Left hindlimb (tissue), 1 donor: ENCODE data around the gene YIF1A.
A peak's percentile ranks its signal among the peaks of the same experiment; 100 is the strongest.
"Not testable (repeated sequence)": the region's sequence is repeated elsewhere in the genome, so short reads cannot be mapped to it uniquely, and the experiment has no call there.

Experiments used
- DNase-seq: peaks from one replicate; pipeline ENCODE4 v3.0.0-alpha.2; 2018

The YIF1A gene

DNA sequence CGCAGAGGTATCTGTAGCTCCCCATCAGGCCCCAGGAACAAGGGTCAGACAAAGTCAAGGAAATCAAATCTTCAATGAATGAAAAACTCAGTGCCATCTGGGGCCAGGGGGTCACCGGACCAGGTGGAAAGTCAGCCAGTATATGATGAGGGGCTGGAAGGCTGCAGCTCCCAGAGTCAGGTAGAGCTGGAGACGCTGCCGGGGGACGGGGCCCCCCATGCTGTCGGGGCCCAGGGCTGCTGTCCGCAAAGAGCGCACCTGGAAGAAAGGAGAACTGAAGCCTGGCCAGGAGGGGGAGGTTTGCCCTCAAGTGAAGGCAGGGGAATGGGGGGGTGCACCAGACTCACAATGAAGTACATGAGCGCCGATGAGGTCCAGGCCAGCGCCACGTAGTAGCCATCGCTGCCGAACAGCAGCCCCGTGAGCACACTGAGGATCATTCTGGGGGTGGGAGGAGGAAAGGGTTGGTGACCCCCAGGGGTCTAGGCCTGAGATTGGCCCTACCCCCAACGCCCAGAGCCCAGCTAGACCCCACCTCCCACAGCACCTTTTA lies 4.3 kb downstream of the YIF1A start:
- DNase-seq, result peak; percentile 27

DNA sequence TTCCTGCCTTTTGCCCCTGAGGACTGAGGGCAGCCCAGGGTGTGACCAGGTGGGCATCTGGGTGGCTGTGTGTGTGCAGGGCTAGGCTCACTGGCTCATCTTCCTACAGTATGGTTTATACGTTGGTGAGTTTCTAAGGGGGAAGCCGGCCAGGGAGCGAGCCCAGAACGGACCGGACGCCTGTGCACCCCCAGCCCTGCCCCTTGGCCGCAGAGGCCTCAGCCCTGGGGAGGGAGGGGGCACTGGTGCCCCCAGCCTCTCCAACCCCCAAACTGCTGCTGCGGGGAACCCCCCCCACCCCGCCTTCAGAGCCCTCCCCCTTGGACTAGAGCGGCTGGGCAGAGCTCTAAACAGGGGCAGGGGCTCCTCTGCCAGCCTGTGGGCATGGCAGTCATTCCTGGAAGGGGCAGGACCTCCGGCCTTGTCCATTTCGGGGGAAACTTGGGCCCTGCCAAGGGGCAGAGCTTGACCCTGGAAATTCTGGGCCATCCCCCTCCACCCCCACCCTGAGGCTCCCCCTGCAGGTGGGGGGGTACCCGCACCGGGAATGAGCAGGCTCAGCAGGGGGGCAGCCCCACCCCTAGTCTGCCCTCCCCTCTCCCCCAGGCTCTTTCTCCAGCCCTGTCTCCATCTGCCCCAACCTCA lies 5.4 kb downstream of the YIF1A start:
- no peak for DNase-seq

DNA sequence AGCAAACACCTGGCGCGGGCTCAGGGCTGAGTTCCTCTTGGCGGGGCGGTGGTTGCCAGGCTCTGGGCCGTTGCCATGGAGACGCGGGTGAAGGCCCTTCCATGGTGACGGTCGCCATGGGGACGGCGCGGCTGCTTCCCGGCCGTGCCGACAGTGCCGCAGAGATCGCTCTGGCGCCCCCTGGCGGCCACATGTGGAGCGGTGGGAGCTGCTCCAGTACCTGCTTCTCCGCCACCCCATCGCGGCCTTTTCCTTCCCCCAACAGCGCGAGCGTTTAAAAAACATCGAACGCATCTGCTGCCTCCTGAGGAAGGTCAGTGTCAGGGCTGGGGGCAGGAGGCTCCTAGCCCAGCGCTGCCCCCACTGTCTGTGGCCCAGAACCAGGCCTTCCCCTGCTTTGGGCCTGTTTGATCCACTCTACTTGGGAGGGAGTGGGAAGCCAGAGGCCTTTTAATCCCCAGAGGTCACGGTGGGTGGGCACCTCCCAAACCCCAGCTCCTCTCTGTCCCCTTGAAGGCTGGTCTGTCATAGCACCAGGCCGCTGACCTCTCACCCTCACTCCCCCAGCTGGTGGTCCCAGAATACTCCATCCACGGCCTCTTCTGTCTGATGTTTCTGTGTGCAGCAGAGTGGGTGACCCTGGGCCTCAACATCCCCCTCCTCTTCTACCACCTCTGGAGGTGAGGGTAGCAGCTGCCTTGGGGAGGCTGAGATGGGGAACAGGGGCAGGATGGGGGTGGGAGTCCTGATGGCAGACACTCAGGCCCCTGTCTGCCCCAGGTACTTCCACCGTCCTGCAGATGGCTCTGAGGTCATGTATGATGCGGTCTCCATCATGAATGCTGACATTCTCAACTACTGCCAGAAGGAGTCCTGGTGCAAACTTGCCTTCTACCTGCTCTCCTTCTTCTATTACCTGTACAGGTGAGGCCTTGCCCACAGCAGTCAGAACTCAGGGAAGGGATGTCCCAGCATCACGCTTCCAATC lies 6.2 kb downstream of the YIF1A start:
- peak; percentile 97 for DNase-seq

DNA sequence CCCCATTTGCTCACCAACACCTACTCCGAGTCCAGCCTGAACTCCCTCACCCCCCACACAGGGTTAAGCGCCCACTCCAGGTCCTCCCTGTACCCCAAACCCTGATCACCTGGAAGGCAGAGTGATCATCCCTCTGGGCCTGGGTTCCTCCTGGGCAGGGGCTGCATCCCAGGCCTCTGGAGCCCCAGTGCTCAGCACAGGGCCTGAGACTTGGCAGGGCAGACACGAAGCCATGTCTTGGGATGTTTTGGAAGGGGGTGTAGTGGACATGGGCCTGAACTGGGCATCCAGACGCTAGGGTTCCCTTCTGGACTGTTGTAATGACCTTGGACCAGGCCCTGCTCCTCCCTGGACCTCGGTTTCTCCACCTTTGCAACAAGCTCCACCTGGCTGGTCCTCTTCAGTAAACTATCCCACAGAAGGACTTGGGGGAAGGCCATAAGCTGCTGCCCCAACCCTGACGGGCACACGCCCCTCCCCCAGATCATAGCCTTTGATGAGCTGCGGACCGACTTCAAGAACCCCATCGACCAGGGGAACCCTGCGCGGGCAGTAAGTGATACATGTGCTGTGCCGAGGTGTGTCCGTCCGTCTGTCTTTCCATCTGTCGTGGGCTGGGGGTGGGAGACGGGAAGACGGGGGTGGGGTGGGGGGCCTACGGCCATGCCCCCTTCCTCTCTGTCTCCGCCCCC lies 7.0 kb downstream of the YIF1A start:
- peak; percentile 28 for DNase-seq

DNA sequence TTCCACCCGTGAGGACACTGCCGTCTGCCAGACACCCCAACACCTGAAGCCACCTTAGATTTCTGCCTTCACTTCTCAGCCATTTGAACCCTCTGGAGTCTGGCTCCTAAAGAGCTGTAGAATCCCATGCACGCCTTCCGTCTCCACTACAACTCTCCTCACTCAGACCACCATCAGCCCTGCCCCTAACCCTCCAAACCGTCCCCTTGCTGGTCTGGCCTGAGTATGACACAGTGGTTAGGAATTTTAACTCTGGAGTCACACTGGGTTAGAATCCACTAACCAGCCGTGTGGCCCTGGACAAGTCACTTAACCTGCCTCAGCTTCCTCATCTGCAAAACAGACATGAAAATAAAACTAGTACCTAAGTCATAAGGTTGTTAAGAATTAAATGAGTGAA lies 7.9 kb downstream of the YIF1A start:
- DNase-seq, result no peak

DNA sequence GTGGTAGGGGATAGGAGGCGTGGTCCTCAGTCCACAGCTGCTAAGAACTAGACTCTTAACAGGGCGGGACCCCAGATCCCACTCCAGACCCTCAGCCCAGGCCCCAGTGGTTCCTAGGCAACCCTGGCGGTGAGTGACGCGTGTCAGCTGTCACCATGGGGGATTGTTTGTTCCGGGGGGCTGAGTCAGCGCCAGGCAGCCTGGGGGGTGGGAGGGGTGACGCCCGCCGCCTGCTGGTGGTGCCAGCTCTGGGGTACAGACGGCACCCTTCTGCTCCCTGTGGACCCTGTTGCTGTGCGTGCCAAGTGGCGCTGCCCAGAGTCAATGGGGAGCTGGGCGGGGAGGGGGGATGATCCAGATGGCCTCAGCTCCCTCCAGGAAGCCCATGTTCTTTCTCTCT lies 8.5 kb downstream of the YIF1A start:
- peak; percentile 53 for DNase-seq

DNA sequence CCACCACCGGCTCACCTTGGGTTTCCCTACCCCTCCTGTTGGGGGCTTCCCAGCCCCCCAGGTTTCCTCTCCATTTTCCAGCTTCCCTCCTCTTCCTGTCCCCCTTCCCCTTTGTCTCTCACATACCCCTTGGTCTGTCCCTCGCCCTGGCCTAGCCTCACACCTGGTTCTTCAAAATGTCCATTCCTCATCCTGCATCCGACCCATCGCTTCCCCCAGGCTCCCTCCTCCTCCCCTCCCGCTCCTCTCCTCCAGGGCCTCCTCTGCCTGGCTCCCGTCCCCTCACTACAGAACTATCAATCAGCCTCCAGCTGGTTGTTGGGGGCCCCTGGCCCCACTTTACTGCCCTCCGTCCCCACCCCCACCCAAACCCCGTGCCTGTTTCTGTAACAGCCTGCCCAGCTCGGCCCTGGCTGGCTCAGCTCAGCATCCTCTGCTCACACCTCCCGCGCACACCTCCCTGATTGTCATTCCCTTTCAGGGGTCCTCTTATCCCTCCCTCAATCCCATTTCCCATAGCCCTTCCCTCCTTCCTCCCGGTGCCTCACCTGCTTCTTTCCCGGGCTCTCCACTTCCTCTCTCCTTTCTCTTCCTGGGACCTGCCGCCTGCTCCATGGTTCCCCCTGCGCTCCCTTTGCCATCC lies 9.7 kb downstream of the YIF1A start:
- DNase-seq, result no peak

DNA sequence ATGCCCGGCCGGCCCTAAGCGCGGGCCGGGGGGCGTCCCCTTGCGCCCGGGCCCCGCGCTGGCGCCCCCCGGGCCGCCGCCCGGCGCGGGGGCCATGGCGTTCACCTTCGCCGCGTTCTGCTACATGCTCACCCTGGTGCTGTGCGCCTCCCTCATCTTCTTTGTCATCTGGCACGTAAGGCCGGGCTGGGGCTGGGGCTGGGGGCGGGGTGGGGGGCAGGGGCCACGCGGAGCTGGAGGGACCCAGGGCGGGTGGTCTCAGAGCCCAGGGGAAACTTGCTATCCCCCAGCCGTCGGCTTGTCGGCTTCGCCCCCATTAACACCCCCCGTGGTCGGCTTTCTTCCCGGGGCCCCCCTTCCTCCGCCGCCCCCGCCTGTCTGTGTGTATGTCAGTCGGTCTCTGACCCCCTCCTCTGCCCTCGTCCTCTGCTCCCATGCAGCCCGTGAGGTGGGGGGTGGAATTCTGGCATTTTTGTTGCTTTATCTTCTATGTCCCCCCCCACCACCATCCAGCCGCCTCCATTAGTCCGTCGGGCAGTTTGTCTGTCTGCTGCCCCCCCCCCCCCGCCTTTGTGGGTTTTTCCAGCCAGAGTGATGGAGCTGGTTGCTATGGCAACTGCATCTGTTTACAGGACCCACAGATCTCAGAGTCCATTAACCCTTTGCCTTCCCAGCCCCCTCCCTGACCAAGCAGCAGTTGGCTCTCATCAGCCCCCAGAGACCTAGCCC lies 10.4 kb downstream of the YIF1A start:
- DNase-seq, result no peak

DNA sequence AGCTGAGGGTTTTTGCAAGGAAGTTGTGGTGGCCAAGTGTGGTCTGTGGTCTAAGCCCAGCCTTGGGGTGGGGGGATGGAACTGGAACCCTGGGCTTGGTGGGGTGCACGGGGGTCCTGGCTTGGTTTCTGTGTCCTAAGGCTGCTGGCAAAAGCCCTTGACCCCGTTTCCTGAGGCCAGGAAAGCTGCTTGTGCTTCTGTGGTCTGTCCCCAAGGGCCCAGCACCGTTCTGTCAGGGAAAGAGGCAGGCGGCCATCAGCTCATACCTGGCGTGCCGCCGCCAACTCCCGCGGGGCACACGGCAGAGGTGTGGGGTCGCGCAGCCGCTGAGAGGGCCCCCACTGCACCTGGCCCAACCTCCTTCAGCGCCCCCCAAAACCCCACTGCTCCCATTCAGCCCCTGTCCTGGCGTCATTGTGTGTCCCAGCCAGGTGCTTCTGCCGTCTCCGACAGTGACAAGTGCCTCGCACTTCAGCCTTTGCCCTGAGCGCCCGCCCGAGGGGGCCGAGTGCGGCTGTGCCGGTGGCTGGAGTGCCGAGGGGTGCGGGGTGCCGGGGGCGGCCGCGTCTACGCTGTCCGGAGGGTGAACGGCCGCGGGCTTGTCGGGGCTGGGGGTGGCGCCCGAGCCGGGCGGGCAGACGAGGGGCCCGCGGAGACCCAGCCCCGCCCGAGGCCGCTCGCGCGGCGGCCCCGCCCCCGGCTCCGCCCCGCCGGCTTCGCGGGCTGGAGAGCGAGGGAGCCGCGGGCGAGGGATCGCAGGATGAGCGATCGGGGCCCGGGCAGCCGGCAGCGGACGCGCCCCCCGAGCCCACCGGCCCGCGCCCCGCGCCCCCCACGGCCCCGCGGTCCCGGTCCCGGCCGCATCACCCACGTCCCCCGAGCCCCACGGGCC lies 11.2 kb downstream of the YIF1A start, which contains the start of gene CNIH2:
Gene CNIH2 (plus strand): TSS at position 705 of the 892 bp plus-strand sequence. CDS start 282 bp downstream, outside the sequence.
- DNase-seq, result no peak

DNA sequence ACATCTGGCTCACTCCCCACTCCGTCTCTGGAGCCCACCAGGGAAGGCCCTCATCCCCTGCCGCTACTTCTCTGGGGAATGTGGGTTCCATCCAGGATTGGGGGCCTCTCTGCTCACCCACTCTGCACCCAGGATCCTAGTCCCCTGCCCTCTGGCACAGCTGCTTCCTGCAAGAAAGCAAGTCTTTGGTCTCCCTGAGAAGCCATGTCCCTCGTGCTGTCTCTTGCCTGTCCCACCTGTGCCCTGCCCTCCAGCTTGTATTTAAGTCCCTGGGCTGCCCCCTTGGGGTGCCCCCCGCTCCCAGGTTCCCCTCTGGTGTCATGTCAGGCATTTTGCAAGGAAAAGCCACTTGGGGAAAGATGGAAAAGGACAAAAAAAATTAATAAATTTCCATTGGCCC lies 11.9 kb downstream of the YIF1A start:
- not testable (repeated sequence) for DNase-seq

DNA sequence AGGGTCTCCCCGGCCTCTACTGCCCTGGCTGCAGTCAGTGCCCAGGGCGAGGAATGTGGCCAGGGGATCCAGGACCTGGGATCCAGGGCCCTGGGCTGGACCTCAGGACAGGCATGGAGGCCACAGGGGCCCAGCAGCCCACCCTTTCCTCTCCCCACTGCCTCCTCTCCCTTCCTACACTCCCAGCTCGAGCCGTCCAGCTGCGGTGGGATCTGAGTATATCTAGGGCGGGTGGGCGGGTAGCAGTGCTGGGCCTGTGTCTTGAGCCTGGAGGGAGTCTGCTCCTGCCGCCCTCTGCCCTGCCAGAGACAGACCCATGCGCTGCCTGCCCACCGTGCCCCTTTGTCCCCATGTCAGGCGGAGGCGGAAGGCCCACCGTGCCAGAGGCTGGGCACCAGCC lies 12.3 kb downstream of the YIF1A start:
- DNase-seq, result not testable (repeated sequence)

DNA sequence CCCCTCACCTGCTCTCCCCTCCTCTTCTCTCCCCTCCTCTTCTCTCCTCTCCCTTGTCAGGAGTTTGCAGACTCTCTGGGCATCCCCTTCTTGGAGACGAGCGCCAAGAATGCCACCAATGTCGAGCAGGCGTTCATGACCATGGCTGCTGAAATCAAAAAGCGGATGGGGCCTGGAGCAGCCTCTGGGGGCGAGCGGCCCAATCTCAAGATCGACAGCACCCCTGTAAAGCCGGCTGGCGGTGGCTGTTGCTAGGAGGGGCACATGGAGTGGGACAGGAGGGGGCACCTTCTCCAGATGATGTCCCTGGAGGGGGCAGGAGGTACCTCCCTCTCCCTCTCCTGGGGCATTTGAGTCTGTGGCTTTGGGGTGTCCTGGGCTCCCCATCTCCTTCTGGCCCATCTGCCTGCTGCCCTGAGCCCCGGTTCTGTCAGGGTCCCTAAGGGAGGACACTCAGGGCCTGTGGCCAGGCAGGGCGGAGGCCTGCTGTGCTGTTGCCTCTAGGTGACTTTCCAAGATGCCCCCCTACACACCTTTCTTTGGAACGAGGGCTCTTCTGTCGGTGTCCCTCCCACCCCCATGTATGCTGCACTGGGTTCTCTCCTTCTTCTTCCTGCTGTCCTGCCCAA lies 12.8 kb downstream of the YIF1A start:
- no peak for DNase-seq

DNA sequence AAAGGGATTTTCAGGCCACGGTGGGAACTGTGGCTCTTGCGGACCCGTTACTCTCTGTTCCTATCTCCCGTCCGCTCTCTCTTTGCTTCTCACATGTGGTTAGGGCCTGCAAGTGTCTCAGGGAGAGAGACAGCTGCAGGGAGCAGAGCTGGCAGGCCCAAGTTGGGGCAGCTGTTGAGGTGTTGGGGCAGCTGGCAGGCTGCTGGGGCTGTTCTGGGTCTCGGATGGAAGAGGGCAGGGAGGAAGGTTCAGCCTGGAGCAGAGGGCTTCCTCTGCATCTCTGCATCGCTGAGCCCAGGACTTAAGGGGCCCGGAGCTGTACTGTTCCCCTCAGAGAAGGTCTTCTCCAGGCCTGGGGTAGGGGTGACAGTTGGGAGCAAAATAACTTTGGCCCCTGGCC lies 13.5 kb downstream of the YIF1A start:
- DNase-seq, result no peak

DNA sequence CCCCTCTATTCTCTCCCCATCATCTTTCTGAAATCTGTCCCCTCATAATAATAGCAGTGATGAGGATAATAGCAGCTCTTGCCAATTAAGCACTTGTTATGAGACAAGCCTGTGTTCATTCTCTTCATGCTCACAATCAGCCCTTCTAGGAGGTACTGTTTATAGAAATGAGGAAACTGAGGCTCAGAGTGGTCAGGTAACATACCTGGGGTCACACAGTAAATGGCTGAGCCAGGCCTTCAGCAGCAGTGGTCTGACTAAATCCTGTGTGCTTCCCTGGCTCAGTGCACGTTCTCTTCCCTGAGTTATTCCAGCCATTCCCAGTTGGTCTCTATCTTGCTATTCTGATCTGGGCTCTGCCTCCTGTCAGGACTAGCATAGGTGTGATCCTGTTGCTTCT lies 14.7 kb downstream of the YIF1A start:
- no peak for DNase-seq

DNA sequence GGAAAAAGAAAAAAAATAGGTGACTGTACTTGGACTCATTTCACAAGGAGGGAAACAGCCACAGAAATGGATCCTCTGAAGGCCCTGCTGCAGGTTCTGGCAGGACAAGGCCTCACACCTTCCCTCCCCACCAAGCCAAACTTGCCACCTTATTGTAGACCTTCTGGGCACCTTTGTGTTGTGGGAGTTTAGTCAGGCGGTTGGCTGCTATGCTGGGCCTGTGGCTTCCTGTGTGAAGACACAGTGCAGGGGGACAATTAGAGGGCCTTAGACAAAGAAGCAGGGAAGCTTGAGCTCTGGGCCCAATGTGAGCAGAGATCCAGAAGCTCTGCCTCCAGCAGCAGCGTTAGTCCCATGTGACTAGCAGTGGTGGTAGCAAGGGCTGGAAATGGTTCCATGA lies 16.3 kb downstream of the YIF1A start:
- DNase-seq, result no peak

DNA sequence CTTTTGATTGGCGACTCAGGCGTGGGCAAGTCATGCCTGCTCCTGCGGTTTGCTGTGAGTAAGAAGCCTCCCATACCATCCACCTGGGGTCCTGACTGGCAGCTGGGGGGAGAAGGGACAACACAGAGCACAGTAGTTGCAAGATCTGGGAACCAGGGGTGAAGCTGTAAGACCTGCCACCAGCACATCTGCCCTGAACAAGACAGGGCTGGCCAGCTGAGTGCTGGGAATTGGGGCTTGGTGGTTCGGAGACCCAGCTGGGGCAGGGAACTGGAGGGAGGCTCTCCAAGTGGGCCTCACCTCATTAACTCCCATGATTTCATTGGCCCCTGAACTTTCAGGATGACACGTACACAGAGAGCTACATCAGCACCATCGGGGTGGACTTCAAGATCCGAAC lies 17.1 kb downstream of the YIF1A start:
- DNase-seq, result no peak

DNA sequence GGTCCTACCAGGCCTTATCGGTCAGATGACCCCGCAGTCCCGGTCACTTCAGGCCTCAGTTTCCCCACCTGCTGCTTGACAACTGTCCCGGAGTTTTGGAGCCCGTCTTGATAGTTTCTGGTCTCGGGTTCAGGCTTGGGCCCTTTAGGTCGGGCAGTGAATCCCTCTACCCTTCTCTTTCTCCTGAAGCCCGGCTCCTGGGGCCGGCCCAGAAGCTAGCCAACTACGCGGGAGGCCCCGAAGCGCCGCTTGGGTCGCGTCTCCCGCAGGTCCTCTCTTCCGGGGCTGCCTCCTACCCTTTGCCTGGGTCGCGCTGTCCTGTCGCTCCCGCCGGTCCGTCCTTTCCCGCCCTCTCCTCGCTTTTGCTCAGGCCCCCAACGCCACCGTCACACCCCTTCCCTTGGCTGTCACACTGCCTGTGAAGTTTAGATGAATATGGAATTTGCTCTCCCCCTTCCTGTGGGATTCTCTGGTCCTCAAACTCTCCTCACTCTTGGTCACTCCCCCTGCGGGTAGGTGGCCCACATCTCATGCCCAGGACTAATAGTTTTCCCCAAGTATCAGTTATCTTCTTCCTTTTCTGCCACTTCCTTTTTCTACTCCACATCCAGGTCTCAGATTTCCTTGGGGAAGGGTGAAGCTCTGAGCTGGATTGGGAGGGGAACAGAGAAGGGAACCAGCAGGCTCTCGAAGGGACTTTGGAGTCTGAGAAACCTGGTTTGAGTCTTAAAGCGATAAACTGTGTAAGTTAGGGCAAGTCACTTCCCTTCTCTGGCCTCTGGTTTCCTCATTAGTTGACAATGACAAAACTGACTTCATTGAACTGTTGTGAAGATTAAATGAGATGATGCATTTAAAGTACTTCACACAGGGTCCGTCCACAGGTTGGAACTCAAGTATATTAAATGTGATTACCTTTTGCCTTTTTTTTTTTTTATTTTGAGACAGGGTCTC lies 19.7 kb downstream of the YIF1A start:
- DNase-seq, result no peak

DNA sequence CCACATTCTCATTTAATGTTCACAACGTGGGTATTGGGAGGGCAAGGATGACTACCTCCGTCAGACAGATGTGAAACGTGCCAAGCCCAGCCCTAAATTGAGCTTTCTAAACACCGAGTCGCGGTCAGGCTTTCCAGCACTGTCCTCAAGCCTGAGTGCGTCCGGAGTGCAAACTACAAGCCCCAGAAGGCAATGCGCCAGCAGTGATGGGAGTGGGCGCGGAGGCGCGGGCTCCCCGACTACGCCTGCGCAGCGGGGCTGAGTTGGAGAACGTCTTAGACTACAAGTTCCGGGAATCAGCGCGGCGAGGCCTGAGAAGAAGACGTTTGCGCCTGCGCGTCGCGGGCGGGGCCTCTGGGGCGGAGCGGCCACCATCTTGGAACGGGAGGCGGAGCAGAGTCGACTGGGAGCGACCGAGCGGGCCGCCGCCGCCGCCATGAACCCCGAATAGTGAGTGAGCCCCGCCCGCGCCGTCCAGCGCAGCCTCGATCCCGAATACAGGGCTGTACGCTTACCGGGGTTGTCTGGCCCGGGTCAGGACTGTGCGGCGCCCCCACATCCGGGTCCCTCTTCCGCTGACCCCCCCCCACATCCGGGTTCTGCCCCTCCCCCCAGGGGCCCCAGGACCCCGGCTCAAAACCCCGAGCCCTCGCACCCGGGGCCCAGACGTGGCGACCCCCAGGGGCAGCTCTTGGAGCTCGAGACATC lies 20.5 kb downstream of the YIF1A start, which contains the start of gene RAB1B:
Gene RAB1B (plus strand): TSS at position 396 of the 708 bp plus-strand sequence. CDS start 41 bp downstream, at position 437.
- peak; percentile 100 for DNase-seq
